Activated naive CD8-positive, alpha-beta T cell treated with anti-CD3 and anti-CD28 coated beads, Interleukin-2, amount 10 ng/mL, durations not matched to agents 7 days and 5 days (primary cell): Measurements from ENCODE around the gene KIF18B. TPM values are rescaled to one million over a fixed set of nuclear protein-coding genes. Genes with fewer than 3 reads are reported as not detected.

Experiments used
- ATAC-seq: fragments of 150-1000 bp; cut with Tn5 transposase; one replicate; pipeline ENCODE4 v1.10.0; 2021; ENCODE audit warnings: low read depth, moderate library complexity
- POLR2A ChIA-PET: fragments of 350-600 bp; sonication (Branson Sonifier 250); formaldehyde crosslinking; loops from one replicate; lab custom pipeline; 2021; ENCODE audit warnings: antibody characterized with exemption; lab: Charles Lee
- DNase-seq: peaks from one replicate; pipeline ENCODE4 v3.0.0; 2021
- H3K27ac Mint-ChIP-seq: one replicate; pipeline ENCODE4 v1.8.0; 2022; ENCODE audit warnings: mild to moderate bottlenecking, mixed read lengths
- H3K27me3 Mint-ChIP-seq: one replicate; pipeline ENCODE4 v1.8.0; 2022; ENCODE audit warnings: mild to moderate bottlenecking, moderate library complexity, mixed read lengths
- H3K36me3 Mint-ChIP-seq: one replicate; pipeline ENCODE4 v1.8.0; 2021; ENCODE audit warnings: mild to moderate bottlenecking, mixed read lengths
- H3K4me1 Mint-ChIP-seq: one replicate; pipeline ENCODE4 v1.8.0; 2021; ENCODE audit warnings: mixed read lengths
- H3K4me3 Mint-ChIP-seq: one replicate; pipeline ENCODE4 v1.8.0; 2022; ENCODE audit warnings: mild to moderate bottlenecking, moderate library complexity, mixed read lengths
- H3K9me3 Mint-ChIP-seq: one replicate; pipeline ENCODE4 v1.8.0; 2021; ENCODE audit warnings: mixed read lengths
- total RNA-seq, 2 experiments: library from RNA; stranded (reverse); gene quantifications; one replicate each; pipeline ENCODE4 v1.2.3, GENCODE V29; 2021

The KIF18B gene
- total RNA-seq, 2 experiments from 2014 or later, result 66.7 to 70.5 TPM

DNA sequence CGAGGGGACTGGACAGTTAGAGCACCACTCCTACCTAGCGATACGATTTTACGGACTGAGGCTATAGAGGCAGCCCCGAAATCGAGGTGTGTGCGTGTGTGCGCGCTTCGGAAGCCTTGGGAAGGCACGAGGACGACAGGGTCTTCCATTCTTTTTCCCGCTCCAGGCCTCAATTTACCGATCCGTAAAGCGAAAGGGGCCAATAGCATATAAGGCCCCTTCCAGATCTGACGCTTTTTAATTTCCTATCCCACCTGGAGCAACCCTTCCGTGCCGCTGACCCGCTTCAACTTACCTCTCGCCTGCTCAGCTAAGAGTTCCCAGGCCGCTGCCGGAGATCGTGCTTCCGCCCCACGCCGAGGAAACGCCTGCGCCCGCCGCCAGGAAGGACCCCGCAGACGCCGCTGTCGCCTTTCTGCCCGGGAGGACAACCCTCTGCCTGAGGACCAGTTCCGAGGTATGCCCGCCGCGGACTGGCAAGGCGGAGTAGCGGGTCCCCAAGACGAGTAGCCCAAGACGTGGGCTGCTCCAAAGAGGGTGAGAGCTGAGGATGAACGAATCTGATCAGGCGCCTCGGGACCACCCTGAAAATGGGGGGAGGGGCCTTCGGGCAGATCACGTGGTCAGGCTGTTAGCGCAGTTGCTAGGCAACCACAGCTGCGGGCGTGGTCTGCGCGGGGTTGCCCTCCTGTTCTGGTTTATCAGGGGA is 48.3 kb downstream of the KIF18B start, which contains the start of gene EFTUD2:
Gene EFTUD2, minus strand, starts transcription at position 372 of the 709 bp plus-strand sequence. CDS start 4,924 bp downstream, outside the sequence.
- Mint-ChIP-seq H3K27ac (peak within 1 kb of the TSS; percentile 98), H3K4me3 (peak within 1 kb of the TSS; percentile 100), H3K9me3 (no peaks in the 10 kb centered on the region), H3K27me3 (peaks cover 13% of the 10 kb centered on the region), H3K36me3 (peaks cover 12% of the 10 kb centered on the region), H3K4me1 (peaks cover 24% of the 10 kb centered on the region)
- DNase-seq (peak; percentile 95), ATAC-seq (peak; percentile 89)
- POLR2A ChIA-PET, result interaction anchor here (0.5 to 1.7 kb wide), 10 partner anchors 11 to 210 kb away, joined by 3 to 9 read pairs (median 4); partner anchors contain the start of genes CCDC43 and NMT1

DNA sequence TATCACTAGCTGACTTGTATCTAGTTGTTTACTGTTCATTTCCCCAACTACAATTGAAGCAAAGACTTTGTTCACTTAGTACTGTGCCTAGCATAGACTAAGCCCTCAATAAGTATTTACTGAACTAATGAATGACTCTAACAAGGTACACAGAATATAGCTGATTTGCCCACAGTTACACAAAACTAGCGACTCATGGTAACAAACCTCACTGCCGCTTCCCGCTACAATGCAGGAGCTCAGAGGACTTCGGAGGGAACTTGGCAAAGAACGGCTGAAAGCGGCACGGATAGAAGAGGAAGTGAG is 48.9 kb downstream of the KIF18B start:
- peak overlapping the region; percentile 98 for H3K27ac Mint-ChIP-seq
- H3K4me3 Mint-ChIP-seq, result peak overlapping the region; percentile 100
- no peaks in the 10 kb centered on the region for H3K9me3 Mint-ChIP-seq
- H3K36me3 Mint-ChIP-seq, result peaks cover 12% of the 10 kb centered on the region
- ATAC-seq, result no peak
- no peak for DNase-seq
- POLR2A ChIA-PET, result interaction anchor here (0.5 to 1.7 kb wide), 11 partner anchors 11 to 209 kb away, joined by 3 to 9 read pairs (median 4); partner anchors contain the start of genes CCDC43 and NMT1
- H3K4me1 Mint-ChIP-seq, result peaks cover 24% of the 10 kb centered on the region
- H3K27me3 Mint-ChIP-seq, result peaks cover 13% of the 10 kb centered on the region

DNA sequence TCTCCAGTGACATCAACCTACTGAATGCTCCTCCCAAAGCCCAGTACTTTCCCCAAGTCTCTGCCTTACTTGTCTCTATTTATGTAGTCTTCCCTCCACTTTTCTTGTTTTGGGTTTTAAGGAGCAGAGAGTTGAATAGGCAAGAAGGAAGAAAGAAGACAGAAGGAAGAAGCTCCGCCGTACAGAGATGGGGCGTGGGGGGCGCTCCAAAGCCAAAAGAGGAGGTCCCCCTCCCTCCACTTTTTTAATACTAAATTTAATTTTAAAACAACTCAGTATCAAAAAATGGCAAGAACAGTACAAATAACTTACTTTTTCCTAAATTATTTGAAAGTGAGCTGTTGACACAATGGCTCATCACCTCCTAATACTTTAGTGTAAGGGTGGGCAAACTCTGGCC is 52.9 kb downstream of the KIF18B start:
- no peak for DNase-seq
- ATAC-seq, result no peak
- peaks cover 19% of the 10 kb centered on the region for H3K36me3 Mint-ChIP-seq
- H3K9me3 Mint-ChIP-seq, result no peaks in the 10 kb centered on the region
- POLR2A ChIA-PET, result no interaction called here
- no peak overlapping the region for H3K4me3 Mint-ChIP-seq
- H3K4me1 Mint-ChIP-seq, result peaks cover 24% of the 10 kb centered on the region
- no peak overlapping the region for H3K27ac Mint-ChIP-seq
- H3K27me3 Mint-ChIP-seq, result no peaks in the 10 kb centered on the region

DNA sequence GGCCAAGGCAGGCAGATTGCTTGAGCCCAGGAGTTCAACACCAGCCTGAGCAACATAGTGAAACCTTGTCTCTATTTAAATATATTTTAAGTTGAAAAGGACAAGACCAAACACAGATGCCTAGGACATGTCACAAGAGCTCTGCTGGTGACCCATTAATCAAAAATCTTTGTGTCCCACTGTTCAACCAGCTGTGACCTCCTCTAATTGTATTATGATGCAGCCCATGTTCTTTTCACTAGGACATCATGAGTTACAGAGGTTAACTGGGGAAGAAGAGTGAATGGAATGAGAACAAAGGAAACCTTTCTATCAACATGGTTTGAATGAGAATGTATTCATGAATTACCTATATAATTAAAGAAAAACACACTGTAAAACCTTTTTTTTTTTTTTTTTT is 55.3 kb downstream of the KIF18B start:
- no peak for DNase-seq
- H3K36me3 Mint-ChIP-seq, result peaks cover 15% of the 10 kb centered on the region
- H3K9me3 Mint-ChIP-seq, result no peaks in the 10 kb centered on the region
- H3K4me3 Mint-ChIP-seq, result no peak overlapping the region
- peaks cover 15% of the 10 kb centered on the region for H3K4me1 Mint-ChIP-seq
- no peaks in the 10 kb centered on the region for H3K27me3 Mint-ChIP-seq
- POLR2A ChIA-PET, result interaction anchor here (0.6 kb wide), 1 partner anchor 20 kb away, joined by 3 read pairs; no protein-coding TSS in a partner anchor
- no peak for ATAC-seq
- no peak overlapping the region for H3K27ac Mint-ChIP-seq

DNA sequence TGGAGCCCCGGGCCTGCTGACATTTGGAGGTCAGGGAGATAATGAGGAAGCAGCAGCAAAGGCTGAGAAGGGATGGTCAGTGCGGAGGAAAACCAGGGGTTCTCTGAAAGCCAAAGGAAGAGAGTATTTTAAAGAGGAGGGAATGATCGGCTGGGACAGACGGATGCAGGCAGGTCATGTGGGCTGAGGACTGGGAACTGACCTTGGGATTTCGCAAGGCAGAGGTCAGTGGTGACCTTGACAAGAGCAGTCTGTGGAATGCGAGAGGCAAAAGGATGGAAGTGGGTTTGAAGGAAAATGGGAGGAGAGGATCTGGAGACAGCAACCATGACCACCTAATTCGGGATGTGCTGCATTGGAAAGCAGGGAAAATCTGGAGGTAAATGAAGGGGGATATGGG is 58.6 kb downstream of the KIF18B start:
- POLR2A ChIA-PET, result no interaction called here
- ATAC-seq (no peak), DNase-seq (no peak)
- Mint-ChIP-seq H3K9me3 (no peaks in the 10 kb centered on the region), H3K36me3 (peaks cover 17% of the 10 kb centered on the region), H3K27me3 (no peaks in the 10 kb centered on the region), H3K27ac (no peak overlapping the region), H3K4me3 (no peak overlapping the region), H3K4me1 (peaks cover 11% of the 10 kb centered on the region)

DNA sequence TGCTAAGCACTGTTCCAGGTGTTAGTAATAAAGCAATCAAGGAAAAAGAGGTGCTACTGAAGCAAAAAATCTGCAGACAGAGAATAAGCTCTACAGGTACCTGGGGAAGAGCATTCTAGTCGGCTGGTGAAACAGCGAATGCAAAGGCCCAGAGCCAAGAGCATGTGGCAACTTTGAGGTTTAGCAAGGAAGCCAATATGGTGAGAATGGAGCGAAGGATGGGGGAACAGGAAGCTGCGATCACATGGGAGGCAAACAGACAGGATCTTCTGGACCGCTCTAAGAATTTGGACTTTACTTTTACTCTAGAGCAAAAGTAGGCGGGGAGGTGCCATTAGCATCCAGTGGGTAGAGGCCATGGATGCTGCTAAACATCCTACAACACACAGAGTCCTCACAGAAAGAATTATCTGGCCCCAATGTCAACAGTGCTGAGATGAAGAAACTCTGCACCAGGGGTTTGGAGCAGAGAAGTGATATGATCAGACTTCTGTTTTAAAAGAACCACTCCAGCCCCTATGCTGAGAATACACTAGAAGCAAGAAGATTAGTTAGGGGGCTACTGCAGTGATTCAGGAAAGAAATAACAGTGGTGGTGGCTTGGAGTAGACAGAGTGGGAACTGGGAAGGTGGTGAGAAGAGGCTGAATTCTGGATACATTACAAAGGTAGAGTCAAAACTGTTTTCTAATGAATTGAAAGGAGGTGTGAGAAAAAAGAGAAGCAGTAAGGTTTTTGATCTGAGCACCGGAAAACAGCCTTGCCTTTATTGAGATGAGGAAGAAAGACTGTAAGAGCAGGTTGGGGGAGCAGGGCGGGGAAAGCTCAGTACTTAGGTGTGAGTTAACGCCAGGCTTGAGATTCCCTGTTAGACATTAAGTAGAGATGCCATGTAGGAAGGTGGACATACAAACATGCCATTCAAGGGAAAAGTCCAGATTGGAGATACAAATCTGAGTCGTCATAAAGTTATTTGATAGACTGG is 59.3 kb downstream of the KIF18B start:
- POLR2A ChIA-PET, result interaction anchor here (1.1 kb wide), 1 partner anchor 10 kb away, joined by 3 read pairs; no protein-coding TSS in a partner anchor
- DNase-seq, result no peak
- Mint-ChIP-seq H3K4me1 (peaks cover 11% of the 10 kb centered on the region), H3K9me3 (no peaks in the 10 kb centered on the region), H3K27me3 (no peaks in the 10 kb centered on the region), H3K4me3 (no peak overlapping the region), H3K27ac (no peak overlapping the region), H3K36me3 (peaks cover 19% of the 10 kb centered on the region)
- ATAC-seq, result peak; percentile 84

DNA sequence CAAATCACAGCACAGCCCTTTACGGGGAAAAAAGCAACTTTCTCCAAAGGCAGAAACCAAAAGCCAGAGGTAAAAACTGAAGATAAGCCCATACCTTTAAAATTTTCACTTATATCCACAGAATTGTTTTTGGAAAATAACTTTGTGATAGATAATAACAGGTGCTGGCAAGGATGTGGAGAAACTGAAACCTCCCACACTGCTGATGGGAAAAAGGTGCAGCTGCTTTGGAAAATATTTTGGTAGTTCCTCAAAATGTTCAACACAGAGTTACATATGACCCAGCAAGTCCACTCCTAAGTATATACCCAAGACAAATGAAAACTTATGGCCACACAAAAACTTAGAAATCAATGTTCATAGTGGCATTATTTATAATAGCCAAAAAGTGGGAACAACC is 60.6 kb downstream of the KIF18B start:
- ATAC-seq (no peak), DNase-seq (no peak)
- Mint-ChIP-seq H3K36me3 (peaks cover 24% of the 10 kb centered on the region), H3K4me1 (peaks cover 11% of the 10 kb centered on the region), H3K27me3 (no peaks in the 10 kb centered on the region), H3K9me3 (no peaks in the 10 kb centered on the region), H3K27ac (no peak overlapping the region), H3K4me3 (no peak overlapping the region)
- POLR2A ChIA-PET, result no interaction called here

DNA sequence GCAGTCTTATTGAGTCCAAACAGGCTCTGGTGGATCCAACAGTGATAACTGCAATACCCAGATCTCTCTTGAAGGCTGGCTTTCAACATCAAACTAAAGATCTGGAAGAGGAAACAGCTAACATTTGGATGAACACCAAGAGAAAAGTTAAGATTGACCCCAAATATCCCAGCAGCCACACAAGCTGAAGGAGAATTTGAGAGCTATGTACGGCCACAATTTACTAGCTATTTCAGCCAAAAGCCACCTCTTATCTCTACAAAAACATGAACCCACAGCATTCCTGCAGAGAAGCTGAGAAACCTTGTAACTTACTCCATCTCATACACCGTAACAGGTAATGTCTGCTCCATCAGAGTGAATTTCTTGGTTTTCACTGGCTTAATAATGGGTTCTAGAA is 62.6 kb downstream of the KIF18B start:
- no peaks in the 10 kb centered on the region for H3K9me3 Mint-ChIP-seq
- no peak for DNase-seq
- H3K4me1 Mint-ChIP-seq, result peaks cover 5% of the 10 kb centered on the region
- no peaks in the 10 kb centered on the region for H3K27me3 Mint-ChIP-seq
- no peak overlapping the region for H3K4me3 Mint-ChIP-seq
- peaks cover 26% of the 10 kb centered on the region for H3K36me3 Mint-ChIP-seq
- POLR2A ChIA-PET, result interaction anchor here (0.6 kb wide), 1 partner anchor 11 kb away, joined by 3 read pairs; no protein-coding TSS in a partner anchor
- H3K27ac Mint-ChIP-seq, result no peak overlapping the region
- no peak for ATAC-seq

DNA sequence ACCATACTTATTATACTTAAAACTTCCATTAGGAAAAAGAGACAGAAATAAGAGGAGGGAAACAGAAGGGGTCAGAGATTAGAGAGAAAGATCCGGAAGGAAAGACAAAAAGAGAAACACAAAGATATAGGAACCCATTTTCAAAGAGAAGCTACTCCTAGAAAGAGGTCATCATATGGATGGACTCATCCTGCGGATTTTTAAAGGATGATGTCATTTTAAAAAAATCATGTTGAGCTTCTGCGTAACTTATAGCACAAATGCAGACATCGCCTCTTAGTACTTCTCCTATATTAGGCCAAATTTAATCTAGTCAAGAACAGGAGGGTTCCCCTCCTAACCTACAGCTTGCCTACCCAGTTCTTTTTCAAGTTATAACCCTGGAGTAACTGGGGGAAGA is 66.4 kb downstream of the KIF18B start:
- peaks cover 32% of the 10 kb centered on the region for H3K36me3 Mint-ChIP-seq
- H3K4me3 Mint-ChIP-seq, result no peak overlapping the region
- no peak for ATAC-seq
- H3K4me1 Mint-ChIP-seq, result peaks cover 2% of the 10 kb centered on the region
- H3K9me3 Mint-ChIP-seq, result no peaks in the 10 kb centered on the region
- no peak for DNase-seq
- H3K27me3 Mint-ChIP-seq, result no peaks in the 10 kb centered on the region
- POLR2A ChIA-PET, result interaction anchor here (1.2 kb wide), 1 partner anchor 18 kb away, joined by 3 read pairs; the partner anchor contains the start of gene EFTUD2
- H3K27ac Mint-ChIP-seq, result no peak overlapping the region

DNA sequence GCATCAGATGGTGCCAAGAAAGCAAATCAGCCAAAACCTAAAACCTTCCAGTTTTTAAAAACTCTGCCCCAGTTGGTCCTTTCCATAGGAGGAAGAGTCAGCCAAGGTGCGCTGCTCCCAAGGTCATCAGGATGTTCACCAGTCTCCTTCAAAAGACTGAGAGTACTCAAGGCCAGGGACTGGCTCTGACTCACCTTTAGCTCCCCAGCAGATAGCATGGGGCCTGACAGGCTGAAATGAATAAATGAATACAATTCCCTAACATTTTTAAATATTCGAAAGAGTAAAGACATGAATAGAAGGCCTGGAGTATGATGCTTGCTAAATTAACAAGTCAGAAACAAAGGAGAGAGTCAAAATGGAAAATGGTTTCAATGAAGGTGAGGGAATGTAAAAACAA is 67.5 kb downstream of the KIF18B start:
- no peak for ATAC-seq

DNA sequence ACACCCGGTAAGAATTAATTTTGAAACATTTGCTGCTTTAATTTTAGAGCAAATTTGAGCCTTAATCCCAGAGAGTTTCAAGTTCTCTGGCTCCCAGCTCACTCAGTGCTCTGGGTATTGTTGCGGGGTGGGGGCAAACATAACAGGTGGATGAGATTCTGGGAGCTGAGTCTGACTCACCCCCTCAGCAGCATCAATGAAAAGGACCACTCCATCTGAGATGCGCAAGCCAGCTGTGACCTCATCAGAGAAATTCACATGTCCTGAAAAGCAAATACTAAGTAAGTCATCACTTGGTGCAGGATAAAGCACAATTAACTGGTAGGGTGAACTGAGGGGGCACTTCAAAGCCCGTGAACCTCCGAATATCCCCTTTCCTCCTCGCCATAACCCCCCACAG is 68.2 kb downstream of the KIF18B start:
- Mint-ChIP-seq H3K9me3 (no peaks in the 10 kb centered on the region), H3K27me3 (no peaks in the 10 kb centered on the region), H3K36me3 (peaks cover 29% of the 10 kb centered on the region), H3K4me1 (peaks cover 2% of the 10 kb centered on the region), H3K4me3 (no peak overlapping the region), H3K27ac (no peak overlapping the region)
- ATAC-seq (no peak), DNase-seq (no peak)
- POLR2A ChIA-PET, result interaction anchor here (0.6 kb wide), 1 partner anchor 65 kb away, joined by 4 read pairs; no protein-coding TSS in a partner anchor

More for the DNA sequence above, 67.5 kb downstream of the KIF18B start:
- Mint-ChIP-seq H3K27me3 (no peaks in the 10 kb centered on the region), H3K36me3 (peaks cover 31% of the 10 kb centered on the region), H3K27ac (no peak overlapping the region), H3K9me3 (no peaks in the 10 kb centered on the region), H3K4me3 (no peak overlapping the region), H3K4me1 (peaks cover 2% of the 10 kb centered on the region)
- POLR2A ChIA-PET, result interaction anchor here (1.2 kb wide), 1 partner anchor 19 kb away, joined by 3 read pairs; the partner anchor contains the start of gene EFTUD2
- DNase-seq, result no peak

DNA sequence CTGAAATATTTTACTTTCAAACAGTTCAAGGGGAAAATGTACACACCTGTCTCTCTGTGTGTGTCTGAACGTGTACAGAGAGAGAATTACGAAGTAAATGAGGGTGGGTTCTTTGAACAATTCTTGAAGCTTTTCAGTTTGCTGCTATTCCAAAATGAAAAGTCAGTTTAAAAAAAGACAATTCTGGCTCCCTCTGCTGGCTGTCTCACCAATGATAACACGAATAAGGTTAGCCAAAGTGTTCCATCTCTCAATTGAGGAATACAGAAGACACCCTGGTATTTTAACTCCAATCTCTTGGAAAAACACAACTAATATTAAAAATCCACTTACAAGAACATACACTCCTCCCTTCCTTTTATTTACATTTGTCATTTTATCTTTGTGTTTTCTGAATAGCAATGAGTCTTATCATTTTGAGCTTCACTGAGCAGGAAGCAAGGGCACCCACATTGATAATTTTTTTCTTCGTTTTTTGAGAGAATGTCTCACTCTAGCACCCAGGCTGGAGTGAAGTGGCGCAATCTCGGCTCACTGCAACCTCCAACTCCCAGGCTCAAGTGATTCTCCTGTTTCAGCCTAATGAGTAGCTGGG is 68.8 kb downstream of the KIF18B start:
- POLR2A ChIA-PET, result interaction anchor here (0.6 to 0.9 kb wide), 2 partner anchors 9 to 66 kb away, joined by 3 to 4 read pairs; no protein-coding TSS in a partner anchor
- Mint-ChIP-seq H3K36me3 (peaks cover 28% of the 10 kb centered on the region), H3K4me1 (peaks cover 2% of the 10 kb centered on the region), H3K27me3 (no peaks in the 10 kb centered on the region), H3K27ac (no peak overlapping the region), H3K4me3 (no peak overlapping the region), H3K9me3 (no peaks in the 10 kb centered on the region)
- DNase-seq (no peak), ATAC-seq (no peak)

DNA sequence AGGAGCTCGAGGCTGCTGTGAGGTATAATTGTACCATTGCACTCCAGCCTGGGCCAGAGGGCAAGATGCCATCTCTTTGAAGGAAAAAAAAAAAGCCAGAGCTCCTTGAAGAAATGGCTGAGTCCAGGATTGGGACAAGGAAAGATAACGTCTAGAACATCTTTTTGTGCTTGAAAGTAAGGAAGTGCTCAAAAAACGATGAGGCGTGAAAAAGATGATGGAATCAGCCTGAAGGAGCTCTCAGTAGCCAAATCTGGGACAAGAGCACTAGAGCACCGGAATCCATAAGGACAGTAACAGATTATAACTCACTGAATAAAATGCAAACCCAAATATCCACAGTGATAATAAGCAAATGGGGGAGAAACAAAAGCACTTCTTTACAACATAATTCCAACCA is 70.5 kb downstream of the KIF18B start:
- DNase-seq (no peak), ATAC-seq (no peak)
- Mint-ChIP-seq H3K36me3 (peaks cover 21% of the 10 kb centered on the region), H3K27me3 (no peaks in the 10 kb centered on the region), H3K4me3 (no peak overlapping the region), H3K27ac (no peak overlapping the region), H3K4me1 (peaks cover 2% of the 10 kb centered on the region), H3K9me3 (no peaks in the 10 kb centered on the region)
- POLR2A ChIA-PET, result no interaction called here
